K562 treated with DMSO at 1 percent for 4 hours (cell line): ENCODE data around the gene CPNE7. TPM values are rescaled to one million over a fixed set of nuclear protein-coding genes. Genes with fewer than 3 reads are reported as not detected.

ENCODE experiments used
- total RNA-seq: library from RNA; unstranded; fragments of 300-600 nt; gene quantifications from 2 replicates; pipeline ENCODE4 v1.2.3, GENCODE V29; 2022; ENCODE audit not compliant: insufficient read depth

The CPNE7 gene
- 4.5 and 11.7 TPM in 2 replicates for total RNA-seq

DNA sequence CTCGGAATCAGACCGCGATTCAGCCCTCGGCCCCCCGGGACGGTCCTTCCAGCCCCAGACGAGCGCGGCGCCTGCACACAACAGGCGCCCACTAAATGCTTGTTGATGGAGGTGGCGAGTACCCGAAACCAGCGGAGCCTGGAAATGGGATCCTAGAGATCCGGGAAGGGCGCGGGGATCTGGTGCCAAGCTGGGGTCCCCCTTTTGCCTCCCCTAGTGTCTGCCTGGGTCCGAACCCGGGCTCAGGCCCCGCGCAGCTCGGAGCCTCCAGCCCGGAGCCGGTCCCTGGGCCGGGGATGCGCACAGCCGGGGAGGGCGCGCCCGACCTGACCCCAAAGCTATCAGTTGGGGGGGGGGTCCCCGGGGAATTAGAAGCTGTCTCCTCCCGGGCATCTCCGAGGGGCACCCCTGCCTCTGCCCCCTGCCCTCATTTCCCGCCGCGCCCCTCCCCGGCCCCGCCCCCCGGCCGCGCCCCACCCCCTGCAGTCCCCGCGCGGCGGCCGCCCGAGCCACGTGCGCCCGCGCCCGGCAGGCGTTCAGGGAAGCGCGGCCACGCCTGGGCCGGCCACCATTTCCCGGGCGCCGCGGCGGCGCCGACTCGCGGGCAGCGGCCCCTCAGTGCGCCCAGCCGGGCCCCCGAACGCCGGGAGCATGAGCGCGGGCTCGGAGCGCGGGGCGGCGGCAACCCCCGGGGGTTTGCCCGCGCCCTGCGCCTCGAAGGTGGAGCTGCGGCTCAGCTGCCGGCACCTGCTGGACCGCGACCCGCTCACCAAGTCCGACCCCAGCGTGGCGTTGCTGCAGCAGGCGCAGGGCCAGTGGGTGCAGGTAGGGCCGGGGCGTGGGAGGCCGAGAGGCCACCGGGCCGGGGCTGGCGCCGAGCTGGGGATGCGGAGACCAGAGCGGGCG lies at the start of gene CPNE7:
CPNE7 (plus strand) TSS at position 512 of the 906 bp plus-strand sequence; CDS start at position 652, 140 bp downstream.

DNA sequence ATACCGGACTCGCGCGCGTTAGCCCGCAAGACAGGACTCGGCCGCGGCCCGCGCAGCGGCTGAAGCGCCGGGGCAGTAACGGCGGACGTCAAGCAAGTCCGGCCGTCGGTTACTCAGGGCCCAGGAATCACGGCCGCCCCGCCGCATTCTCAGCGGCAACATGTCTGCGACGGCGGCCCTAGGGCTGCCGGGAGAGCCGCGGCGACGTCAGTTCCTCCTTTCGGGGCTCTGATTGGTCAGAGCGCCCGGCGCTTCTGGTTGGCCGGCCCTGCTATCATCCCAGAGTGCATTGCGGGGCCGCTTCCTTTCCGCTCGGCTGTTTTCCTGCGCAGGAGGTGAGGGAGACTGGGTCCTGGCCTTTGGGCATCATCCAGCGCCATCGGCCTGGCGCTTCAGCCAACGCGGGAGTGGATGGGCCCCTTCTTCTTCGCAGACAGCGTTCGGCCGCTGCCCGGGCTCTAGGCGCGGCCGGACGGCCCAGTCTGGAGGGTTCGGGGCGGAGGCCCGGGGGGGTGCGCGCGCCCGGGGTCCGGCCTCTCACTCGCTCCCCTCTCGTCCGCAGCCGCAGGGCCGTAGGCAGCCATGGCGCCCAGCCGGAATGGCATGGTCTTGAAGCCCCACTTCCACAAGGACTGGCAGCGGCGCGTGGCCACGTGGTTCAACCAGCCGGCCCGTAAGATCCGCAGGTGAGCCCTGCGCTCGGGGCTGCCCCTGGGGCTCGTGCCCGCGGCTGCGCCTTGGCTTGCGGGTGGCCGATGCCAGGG lies 15.0 kb upstream of the CPNE7 start, which contains the start of gene RPL13:
RPL13 (plus strand) TSS at position 305 of the 764 bp plus-strand sequence; CDS start at position 583, 278 bp downstream.

DNA sequence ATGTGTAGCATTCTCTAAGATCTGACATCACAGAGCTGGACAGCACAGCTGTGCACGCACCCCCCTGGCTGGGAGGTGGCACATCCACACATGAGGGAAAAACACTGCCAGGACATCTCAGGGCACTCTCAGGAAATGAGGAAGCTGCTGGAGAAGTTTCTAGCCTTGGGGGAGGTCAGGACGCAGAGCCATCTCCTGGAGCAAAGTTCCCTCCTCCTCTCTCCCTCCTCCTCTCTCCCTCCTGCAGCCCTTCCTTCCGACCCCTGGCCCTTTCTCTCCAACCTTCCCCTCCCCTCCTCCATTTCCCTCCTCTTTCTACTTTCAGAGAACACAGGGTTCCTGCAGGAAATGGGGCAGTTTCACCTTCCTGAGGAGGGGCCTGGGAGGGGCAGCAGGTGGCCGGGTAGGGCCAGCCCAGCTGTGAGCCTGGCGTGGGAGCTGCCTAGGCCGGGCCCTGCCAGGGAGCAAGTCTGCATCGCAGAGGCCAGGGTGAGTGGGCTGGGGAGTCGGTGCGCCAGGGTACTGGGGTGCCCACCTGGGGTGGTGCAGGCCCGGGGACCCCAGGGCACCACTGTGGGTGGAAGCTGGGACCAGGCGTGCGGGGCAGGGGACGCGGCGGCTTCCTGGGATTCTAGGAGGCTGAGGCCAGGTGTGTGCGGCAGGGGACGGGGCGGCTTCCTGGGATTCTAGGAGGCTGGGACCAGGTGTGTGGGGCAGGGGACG lies 37.8 kb downstream of the CPNE7 start, which contains the start of gene DPEP1:
DPEP1 (plus strand) TSS at position 412 of the 723 bp plus-strand sequence. CDS start 16,769 bp downstream, outside the sequence.

Other genes starting within 250 kb of the CPNE7 start
- gene ANKRD11, start 85.2 kb upstream of the CPNE7 start, total RNA-seq: 123 and 133 TPM in 2 replicates
- 40.2 and 40.6 TPM in 2 replicates for gene SPG7, start 67.4 kb upstream of the CPNE7 start, total RNA-seq
- gene RPL13, start 15.1 kb upstream of the CPNE7 start, total RNA-seq: 12,260 and 12,488 TPM in 2 replicates
- gene DPEP1, start 37.9 kb downstream of the CPNE7 start, total RNA-seq: not detected in 2 replicates
- gene CHMP1A, start 82.0 kb downstream of the CPNE7 start, total RNA-seq: 64.1 and 66.4 TPM in 2 replicates
- gene SPATA33, start 82.1 kb downstream of the CPNE7 start, total RNA-seq: 6.8 and 10.6 TPM in 2 replicates
- 20.9 and 29.9 TPM in 2 replicates for gene CDK10, start 110.9 kb downstream of the CPNE7 start, total RNA-seq
- 7.7 and 8.0 TPM in 2 replicates for gene SPATA2L, start 125.9 kb downstream of the CPNE7 start, total RNA-seq
- 11.8 and 13.3 TPM in 2 replicates for gene VPS9D1, start 145.1 kb downstream of the CPNE7 start, total RNA-seq
- 12.6 and 17.9 TPM in 2 replicates for gene ZNF276, start 145.8 kb downstream of the CPNE7 start, total RNA-seq
- gene FANCA, start 240.9 kb downstream of the CPNE7 start, total RNA-seq: 19.7 and 30.2 TPM in 2 replicates